Measurements from ENCODE around the gene DMD.
"Not testable (repeated sequence)": the region's sequence is repeated elsewhere in the genome, so short reads cannot be mapped to it uniquely, and the experiment has no call there.

The DMD gene

DNA sequence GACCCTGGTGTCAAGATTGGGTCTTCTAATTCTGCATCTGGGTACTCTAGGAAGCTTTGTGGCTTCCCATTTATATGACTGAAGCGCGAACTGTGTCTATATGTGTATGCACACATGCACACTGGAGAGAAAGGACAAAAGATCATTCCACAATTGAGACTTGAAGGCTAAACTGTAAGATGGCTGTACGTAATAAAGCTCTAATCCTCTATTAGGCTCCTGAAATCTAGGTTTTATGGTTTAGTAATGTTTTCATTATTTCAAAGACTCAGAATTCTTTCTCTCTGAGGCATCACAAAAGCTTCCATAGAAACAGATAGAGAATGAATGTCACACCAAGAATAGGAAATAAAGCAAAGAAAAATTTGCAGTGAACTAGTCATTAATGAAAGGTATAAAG is 1818.8 kb downstream of the DMD start:
- no peak overlapping the region for H3K4me3 ChIP-seq (ENCODE audit: low read depth, low read length)
- DNase-seq (ENCODE audit: low read depth): no peak

DNA sequence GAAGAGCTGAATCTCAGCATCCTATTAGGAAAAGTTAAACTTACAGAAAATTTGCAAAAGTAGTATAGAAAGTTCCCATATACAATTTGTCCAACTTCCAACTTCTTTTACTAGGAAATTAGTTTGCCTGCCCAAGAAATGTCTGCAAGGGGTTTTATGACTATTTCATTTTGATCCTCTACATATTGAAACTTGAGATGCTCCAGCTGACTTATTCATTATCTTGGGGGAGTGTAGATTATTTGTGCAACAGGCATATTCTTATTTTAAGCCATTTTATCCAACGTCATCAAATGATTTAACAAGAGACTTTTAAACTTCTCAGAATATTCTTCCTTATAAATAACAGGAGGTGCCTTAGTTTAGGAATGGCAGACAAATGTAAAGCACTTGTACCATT is 1822.4 kb downstream of the DMD start:
- no peak overlapping the region for H3K4me3 ChIP-seq (ENCODE audit: low read depth, low read length)
- TF ChIP-seq, protein P1, sequence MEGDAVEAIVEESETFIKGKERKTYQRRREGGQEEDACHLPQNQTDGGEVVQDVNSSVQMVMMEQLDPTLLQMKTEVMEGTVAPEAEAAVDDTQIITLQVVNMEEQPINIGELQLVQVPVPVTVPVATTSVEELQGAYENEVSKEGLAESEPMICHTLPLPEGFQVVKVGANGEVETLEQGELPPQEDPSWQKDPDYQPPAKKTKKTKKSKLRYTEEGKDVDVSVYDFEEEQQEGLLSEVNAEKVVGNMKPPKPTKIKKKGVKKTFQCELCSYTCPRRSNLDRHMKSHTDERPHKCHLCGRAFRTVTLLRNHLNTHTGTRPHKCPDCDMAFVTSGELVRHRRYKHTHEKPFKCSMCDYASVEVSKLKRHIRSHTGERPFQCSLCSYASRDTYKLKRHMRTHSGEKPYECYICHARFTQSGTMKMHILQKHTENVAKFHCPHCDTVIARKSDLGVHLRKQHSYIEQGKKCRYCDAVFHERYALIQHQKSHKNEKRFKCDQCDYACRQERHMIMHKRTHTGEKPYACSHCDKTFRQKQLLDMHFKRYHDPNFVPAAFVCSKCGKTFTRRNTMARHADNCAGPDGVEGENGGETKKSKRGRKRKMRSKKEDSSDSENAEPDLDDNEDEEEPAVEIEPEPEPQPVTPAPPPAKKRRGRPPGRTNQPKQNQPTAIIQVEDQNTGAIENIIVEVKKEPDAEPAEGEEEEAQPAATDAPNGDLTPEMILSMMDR (conservative IDR thresholded peaks at IDR 0.05; ENCODE audit: low read depth, low read length): no peak
- no peak for DNase-seq (ENCODE audit: low read depth)

More for the DNA sequence above, 1818.8 kb downstream of the DMD start:
- TF ChIP-seq, protein P1 (conservative IDR thresholded peaks at IDR 0.05; ENCODE audit: low read depth, low read length): no peak

DNA sequence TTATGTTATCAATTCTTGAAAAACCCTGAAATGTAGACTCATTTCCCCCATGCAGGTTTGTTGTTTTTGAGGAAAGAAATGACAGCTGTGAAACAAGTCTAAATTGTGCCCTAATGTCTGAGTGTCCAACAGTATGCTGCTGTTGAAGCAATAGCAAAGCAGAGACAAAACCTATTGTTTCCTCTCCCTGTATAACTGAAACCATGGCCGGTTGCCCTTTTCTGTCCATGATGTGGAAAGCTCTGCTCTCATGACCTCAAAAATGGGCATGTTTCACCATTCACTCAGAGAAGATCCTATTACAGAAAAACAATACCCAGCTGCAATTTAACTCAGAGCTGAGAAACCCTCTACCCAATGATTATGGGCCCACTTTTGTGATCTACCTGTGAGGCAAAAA is 1826.9 kb downstream of the DMD start:
- TF ChIP-seq, protein P1 (conservative IDR thresholded peaks at IDR 0.05; ENCODE audit: low read depth, low read length): no peak
- no peak overlapping the region for H3K4me3 ChIP-seq (ENCODE audit: low read depth, low read length)

DNA sequence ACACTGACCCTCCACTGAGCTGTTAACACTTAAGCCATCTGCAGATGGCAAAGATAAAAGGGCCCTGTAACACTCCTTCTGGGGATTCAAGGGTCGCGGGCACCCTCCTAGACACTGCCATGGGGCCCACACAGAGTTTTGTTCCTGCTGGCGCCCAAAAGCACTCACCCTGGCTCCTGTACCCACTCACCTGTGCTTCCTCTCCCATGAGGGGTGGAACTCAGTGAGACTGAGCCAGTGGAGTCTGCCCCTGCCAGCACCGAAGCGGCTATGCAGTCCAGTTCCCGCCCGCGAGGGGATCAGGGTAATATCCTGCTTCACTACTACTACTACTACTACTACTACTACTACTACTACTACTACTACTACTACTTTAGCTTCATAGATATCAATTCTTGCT is 1827.4 kb downstream of the DMD start:
- no peak overlapping the region for H3K4me3 ChIP-seq (ENCODE audit: low read depth, low read length)
- TF ChIP-seq, protein P1 (conservative IDR thresholded peaks at IDR 0.05; ENCODE audit: low read depth, low read length): no peak
- no peak for DNase-seq (ENCODE audit: low read depth)

More for the DNA sequence above, 1826.9 kb downstream of the DMD start:
- DNase-seq (ENCODE audit: low read depth): peak; percentile 9

DNA sequence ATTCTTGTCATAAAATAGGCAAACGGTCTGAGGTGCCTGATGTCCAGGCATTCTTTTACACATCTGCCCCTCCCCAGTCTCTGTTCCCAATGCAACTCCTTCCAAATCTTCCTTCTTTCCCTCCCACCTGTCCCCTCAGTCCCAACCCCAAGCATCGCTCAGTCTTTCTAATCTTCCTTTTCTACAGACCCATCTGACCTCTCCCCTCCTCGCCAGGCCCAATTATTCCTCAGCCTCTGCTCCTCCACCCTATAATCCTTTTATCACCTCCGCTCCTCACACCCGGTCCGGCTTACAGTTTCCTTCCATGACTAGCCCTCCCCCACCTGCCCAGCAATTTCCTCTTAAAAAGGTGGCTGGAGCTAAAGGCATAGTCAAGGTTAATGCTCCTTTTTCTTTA is 1832.4 kb downstream of the DMD start:
- DNase-seq (ENCODE audit: low read depth); H3K4me3 ChIP-seq (ENCODE audit: low read depth, low read length): not testable (repeated sequence)

DNA sequence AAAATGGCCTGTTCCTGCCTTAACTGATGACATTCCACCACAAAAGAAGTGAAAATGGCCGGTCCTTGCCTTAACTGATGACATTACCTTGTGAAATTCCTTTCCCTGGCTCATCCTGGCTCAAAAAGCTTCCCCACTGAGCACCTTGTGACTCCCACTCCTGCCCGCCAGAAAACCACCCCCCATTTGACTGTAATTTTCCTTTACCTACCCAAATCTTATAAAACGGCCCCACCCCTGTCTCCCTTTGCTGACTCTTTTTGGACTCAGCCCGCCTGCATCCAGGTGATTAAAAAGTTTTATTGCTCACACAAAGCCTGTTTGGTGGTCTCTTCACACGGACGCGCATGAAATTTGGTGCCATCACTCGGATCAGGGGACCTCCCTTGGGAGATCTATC is 1833.5 kb downstream of the DMD start:
- not testable (repeated sequence) for H3K4me3 ChIP-seq (ENCODE audit: low read depth, low read length); DNase-seq (ENCODE audit: low read depth)

DNA sequence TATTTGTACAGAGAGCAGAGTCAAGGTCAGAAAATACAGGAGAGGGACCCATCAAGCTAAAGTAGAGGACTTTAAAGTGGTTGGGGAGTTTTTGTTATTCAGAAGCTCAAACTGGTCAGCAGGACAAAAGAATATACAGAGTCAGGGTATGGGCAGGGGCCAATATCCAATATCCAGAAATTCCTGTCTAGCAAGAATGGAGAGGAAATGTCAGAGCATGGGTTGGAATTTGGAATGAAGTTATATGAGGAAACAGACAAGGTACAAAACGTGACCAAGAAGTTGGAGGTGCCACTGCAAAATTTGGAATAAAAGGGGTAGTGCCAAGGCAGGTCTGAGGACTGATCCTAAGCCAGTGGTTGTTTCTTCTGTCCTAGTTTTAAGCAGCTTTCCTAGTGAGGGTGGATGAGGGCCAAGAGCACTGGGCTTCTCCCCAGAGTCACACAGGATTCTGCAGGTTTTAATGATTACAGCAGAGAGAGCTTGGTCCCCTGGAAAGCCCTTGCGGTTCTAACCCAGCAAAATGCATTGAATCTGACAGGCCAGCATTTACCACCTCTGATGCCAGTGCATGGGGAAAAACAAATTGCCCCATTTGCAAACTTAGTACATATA is 1834.8 kb downstream of the DMD start:
- TF ChIP-seq, protein P1 (conservative IDR thresholded peaks at IDR 0.05; ENCODE audit: low read depth, low read length): no peak
- no peak overlapping the region for H3K4me3 ChIP-seq (ENCODE audit: low read depth, low read length)
- DNase-seq (ENCODE audit: low read depth): no peak

DNA sequence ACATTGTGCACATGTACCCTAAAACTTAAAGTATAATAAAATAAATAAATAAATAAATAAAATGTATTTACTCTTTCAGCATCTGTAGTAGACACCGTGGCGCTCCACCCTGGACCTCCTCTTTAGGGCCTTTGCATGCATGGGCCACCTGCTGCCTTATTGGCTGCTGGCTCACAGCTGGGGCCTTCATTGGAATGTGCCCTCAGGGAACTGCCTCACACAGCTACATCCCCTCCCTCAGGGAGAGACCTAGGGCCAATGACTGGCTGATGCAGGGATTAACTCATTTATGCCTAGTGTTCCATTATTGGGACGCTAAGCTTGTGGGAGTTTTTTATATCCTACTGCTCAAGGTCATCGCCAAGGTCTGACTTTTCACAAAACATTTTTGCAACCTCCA is 1836.6 kb downstream of the DMD start:
- no peak for DNase-seq (ENCODE audit: low read depth)
- TF ChIP-seq, protein P1 (conservative IDR thresholded peaks at IDR 0.05; ENCODE audit: low read depth, low read length): no peak
- no peak overlapping the region for H3K4me3 ChIP-seq (ENCODE audit: low read depth, low read length)
